ENCODE data around the gene PPARD.

DNA sequence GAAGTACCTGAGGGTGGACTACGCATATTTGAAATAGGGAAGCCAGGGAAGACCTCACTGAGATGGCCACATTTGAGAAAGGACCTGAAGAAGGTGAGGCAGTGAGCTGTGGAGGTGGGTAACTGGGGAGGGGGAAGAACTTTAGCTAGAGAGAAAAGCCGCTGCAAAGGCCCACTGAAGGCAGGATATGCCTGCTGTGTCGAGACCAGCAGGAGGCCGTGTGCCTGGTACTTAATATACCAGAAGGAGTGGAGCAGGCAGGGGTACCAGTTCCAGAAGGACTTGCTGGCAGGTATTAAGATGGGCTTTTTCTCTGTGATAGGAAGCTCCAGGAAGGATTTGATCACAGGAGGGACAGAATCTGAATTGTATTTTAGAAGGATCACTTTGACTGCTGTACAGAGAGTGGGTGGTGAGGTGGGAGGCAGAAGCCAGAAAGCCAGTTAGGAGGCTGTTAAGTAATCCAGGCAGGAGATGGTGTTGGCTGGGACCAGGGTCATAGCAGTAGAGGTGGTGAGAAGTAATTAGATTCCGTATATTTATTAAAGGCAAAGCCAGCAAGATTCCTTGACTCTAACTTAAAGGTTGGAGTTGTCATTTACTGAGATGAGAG is 55.6 kb downstream of the PPARD start:
- TF ChIP-seq RAD21 (conservative IDR thresholded peaks at IDR 0.05) (no peak), EZH2 (IDR thresholded peaks at IDR 0.05; ENCODE audit: borderline replicate concordance, insufficient read depth, low read length, poor library complexity, severe bottlenecking) (no peak)
- TF ChIP-seq, protein P1, sequence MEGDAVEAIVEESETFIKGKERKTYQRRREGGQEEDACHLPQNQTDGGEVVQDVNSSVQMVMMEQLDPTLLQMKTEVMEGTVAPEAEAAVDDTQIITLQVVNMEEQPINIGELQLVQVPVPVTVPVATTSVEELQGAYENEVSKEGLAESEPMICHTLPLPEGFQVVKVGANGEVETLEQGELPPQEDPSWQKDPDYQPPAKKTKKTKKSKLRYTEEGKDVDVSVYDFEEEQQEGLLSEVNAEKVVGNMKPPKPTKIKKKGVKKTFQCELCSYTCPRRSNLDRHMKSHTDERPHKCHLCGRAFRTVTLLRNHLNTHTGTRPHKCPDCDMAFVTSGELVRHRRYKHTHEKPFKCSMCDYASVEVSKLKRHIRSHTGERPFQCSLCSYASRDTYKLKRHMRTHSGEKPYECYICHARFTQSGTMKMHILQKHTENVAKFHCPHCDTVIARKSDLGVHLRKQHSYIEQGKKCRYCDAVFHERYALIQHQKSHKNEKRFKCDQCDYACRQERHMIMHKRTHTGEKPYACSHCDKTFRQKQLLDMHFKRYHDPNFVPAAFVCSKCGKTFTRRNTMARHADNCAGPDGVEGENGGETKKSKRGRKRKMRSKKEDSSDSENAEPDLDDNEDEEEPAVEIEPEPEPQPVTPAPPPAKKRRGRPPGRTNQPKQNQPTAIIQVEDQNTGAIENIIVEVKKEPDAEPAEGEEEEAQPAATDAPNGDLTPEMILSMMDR (IDR thresholded peaks at IDR 0.05; ENCODE audit: poor library complexity, severe bottlenecking): no peak

All from neural cell (in vitro differentiated cells).